DOHH2 (cell line): ENCODE measurements around the gene SENP2.

Experiments
- EZH2phosphoT487 ChIP-seq: fragments of 200-600 bp; sonication (generic); IDR thresholded peaks from 2 replicates; pipeline ENCODE4 v1.6.1; 2017; ENCODE audit warnings: borderline replicate concordance, mild to moderate bottlenecking, antibody characterized with exemption, low read length, moderate library complexity, mixed read lengths
- TF ChIP-seq, protein P1 (sequence below): fragments of 200-600 bp; sonication (generic); IDR thresholded peaks from one replicate; pipeline ENCODE4 v1.5.1; 2014; ENCODE audit warnings: antibody characterized with exemption, mild to moderate bottlenecking, low read depth, low read length; ENCODE audit not compliant: poor library complexity, severe bottlenecking

DNA sequence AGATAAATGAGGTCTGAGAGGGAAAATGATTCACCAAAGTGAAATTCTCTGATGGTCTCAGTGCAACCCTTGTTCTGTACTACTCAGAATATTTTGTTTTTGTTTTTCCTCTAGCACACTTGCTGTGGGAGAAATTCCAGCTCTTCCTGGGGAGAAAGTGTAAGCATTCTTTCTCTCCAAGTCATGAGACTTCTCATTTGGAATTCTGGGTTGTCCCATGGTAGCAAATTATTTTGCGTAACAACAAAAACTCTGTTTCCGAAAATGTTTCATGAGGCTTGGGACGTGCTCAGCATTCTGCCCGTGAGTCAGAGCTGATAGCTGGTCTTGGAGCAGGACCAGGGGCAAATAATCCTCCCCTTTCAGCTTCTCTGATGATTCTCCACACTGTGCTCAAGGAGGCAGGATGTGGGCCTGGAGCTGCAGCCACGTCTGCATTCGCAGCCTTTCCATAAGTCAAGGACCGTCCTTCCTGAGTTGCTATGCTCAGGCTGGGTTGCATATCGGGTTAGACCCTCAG, 70.3 kb downstream of the SENP2 start:
- TF ChIP-seq, protein P1, sequence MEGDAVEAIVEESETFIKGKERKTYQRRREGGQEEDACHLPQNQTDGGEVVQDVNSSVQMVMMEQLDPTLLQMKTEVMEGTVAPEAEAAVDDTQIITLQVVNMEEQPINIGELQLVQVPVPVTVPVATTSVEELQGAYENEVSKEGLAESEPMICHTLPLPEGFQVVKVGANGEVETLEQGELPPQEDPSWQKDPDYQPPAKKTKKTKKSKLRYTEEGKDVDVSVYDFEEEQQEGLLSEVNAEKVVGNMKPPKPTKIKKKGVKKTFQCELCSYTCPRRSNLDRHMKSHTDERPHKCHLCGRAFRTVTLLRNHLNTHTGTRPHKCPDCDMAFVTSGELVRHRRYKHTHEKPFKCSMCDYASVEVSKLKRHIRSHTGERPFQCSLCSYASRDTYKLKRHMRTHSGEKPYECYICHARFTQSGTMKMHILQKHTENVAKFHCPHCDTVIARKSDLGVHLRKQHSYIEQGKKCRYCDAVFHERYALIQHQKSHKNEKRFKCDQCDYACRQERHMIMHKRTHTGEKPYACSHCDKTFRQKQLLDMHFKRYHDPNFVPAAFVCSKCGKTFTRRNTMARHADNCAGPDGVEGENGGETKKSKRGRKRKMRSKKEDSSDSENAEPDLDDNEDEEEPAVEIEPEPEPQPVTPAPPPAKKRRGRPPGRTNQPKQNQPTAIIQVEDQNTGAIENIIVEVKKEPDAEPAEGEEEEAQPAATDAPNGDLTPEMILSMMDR = no peak
- no peak for TF ChIP-seq EZH2phosphoT487
